Retinal pigment epithelial cell (primary cell): Measurements from ENCODE around the gene EID1.
A peak's percentile ranks its signal among the peaks of the same experiment; 100 is the strongest.
"Not testable (repeated sequence)": the region's sequence is repeated elsewhere in the genome, so short reads cannot be mapped to it uniquely, and the experiment has no call there.

Experiments used
- DNase-seq: peaks from one replicate; pipeline ENCODE4 v3.0.0-alpha.2; 2010; ENCODE audit warnings: low read depth
- H3K4me3 ChIP-seq: 2 replicates; pipeline ENCODE4 v1.5.1; 2011; ENCODE audit warnings: mild to moderate bottlenecking, low read length, control low read depth, moderate library complexity
- TF ChIP-seq, protein P1 (sequence below): conservative IDR thresholded peaks from 2 replicates; pipeline ENCODE4 v1.5.1; 2011; ENCODE audit warnings: low read depth, low read length, control low read depth, inconsistent platforms

EID1 gene

DNA sequence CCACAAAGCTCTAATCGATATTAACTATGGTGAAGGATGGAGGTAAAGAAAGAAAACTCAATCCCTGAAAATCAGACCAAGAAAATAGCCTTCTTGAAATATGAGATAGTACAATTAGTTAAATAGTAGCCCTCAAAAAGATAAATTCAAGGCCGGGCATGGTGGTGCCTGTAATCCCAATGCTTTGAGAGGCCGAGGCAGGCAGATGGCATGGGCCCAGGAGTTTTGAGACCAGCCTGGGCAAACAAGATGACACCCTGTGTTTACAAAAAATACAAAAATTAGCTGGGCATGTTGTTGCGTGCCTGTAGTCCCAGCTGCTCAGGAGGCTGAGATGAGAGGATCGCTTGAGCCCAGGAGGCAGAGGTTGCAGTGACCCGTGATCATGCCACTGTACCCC, 35.4 kb upstream of the EID1 start:
- H3K4me3 ChIP-seq, result no peak overlapping the region
- no peak for DNase-seq
- TF ChIP-seq, protein P1, sequence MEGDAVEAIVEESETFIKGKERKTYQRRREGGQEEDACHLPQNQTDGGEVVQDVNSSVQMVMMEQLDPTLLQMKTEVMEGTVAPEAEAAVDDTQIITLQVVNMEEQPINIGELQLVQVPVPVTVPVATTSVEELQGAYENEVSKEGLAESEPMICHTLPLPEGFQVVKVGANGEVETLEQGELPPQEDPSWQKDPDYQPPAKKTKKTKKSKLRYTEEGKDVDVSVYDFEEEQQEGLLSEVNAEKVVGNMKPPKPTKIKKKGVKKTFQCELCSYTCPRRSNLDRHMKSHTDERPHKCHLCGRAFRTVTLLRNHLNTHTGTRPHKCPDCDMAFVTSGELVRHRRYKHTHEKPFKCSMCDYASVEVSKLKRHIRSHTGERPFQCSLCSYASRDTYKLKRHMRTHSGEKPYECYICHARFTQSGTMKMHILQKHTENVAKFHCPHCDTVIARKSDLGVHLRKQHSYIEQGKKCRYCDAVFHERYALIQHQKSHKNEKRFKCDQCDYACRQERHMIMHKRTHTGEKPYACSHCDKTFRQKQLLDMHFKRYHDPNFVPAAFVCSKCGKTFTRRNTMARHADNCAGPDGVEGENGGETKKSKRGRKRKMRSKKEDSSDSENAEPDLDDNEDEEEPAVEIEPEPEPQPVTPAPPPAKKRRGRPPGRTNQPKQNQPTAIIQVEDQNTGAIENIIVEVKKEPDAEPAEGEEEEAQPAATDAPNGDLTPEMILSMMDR, result no peak

DNA sequence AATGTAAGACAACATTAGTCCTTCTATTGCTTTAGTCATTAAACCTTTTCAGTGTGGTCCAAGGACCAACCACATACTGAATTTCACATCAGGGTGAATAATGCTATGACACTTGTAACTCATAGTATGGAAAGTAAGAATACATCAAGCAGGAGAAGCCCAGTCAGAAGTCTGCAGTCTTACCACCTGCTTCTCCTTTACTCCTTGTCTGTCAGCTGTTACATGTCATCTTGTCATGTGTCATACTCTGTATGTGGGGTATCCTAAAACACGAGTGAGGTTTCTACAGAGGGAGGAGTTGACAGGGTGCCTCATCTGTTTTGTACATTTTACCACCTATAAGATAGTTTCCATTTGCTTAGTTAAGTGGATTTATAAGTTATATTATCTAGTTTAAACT, 32.8 kb upstream of the EID1 start:
- H3K4me3 ChIP-seq, result no peak overlapping the region
- DNase-seq, result no peak

DNA sequence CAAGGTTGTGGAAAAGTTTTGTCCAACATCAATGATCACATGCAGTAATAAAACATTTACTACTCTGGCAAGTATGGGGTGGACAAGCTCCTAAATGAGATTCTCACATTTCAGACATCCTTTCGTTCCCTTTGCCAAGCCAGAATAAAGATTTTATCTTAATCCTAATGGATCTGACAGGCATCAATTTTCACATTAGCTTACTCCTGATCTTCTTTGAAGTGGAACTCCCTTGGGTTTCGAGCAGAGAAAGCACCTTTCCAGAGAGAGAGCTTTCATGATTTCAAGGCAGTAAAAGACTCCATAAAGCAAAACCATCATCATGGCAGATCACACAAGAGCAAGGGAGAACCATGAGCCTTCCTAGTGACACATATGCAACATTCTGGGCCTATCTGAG, 27.3 kb upstream of the EID1 start:
- TF ChIP-seq, protein P1, result no peak

More for the DNA sequence above, 32.8 kb upstream of the EID1 start:
- TF ChIP-seq, protein P1, result no peak

DNA sequence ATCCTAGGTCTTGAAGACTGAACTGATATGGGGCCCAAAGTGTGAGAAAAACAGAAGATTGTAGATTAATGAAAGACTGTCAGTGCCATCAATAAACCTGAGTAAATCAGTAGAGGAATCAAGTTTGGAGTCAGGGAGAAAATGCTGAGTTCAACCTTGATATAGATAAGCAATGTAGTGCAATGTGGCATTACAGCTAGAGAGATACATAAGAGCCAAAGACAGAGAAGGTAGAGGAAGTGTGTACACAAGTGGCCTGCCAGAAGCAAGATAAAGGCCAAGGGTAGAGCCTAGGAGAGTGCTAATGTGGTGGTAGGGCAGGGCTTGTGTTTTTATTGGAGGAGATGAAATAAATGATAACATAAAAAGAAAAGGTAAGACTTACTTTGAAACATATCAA, 26.0 kb upstream of the EID1 start:
- TF ChIP-seq, protein P1, result no peak
- H3K4me3 ChIP-seq, result no peak overlapping the region
- DNase-seq, result no peak

More for the DNA sequence above, 27.3 kb upstream of the EID1 start:
- DNase-seq, result no peak
- no peak overlapping the region for H3K4me3 ChIP-seq

DNA sequence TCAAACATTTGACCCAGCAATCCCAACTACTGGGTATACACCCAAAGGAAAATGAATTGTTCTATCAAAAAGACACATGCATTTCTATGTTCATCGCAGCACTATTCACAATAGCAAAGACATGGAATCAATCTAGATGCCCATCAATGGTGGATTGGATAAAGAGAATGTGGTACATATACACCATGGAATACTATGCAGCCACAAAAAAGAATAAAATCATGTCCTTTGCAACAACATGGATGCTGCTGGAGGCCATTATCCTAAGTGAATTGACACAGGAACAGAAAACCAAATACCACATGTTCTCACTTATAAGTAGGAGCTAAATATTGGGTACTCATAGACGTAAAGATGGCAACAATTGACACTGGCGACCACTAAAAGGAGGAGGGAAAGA, 23.5 kb upstream of the EID1 start:
- not testable (repeated sequence) for DNase-seq

DNA sequence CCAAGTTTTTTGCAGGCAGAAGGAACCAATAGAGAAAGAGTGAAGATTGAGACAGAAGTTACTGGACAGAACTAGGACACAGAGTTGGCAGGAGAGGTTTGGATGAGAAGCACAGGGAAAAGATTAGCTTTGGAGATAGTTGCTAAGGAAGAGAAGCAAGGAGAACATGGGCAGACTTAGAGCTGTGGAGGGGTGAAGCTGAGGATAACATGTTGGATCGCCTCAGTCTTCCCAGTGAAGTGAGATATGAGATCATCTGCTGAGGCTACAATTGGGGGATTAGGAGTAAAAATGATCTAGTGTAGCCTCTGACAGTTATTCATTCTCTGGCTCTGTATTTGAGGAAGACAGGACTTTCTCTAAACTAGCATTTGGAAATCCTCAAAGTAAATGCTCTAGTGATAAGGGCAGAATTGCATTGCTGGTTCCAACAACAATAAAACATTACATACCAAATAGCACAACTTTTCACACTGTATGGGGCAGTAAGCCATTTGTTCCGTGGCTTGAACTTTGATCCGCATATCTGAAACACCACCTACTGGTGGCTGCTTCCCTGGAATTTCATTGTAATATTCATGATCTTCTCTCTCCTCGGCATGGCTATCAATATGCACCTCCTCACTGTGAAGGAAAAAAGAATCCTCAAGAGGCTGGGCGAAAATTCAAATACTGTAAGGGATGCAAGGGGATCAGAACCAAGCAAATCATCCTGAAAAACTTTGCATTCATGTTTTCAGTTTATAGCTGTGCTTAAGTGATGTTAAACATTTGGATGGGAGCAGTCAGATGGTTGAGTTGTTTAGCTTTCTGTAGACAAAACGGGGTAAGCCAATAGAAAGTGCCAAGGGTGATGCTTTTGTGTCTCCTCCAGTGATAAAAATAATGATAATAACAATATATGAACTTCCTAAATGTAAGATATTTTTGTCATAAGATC, 22.2 kb upstream of the EID1 start:
- DNase-seq, result no peak
- TF ChIP-seq, protein P1, result peak; percentile 67
- H3K4me3 ChIP-seq, result no peak overlapping the region

More for the DNA sequence above, 23.5 kb upstream of the EID1 start:
- H3K4me3 ChIP-seq, result not testable (repeated sequence)

DNA sequence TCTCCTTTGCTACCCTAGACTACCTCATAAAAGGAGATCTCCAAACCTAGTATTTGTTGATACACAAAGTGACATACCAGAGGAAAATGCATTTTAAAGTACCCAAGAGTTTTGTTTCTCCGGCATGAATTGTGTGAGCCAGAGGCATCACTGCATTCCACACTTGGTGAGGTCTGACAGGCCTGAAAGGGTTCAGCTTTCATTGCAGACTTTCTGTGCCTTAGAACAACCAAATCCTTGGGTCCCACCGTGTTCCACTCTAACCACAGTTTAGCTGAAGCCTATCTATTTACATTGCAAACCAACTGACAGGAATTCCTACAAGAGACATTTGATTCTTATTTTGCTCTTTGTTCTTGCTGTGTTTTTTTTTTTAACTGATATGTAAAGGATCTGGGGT, 21.0 kb upstream of the EID1 start:
- DNase-seq, result no peak
- TF ChIP-seq, protein P1, result no peak
- H3K4me3 ChIP-seq, result no peak overlapping the region
